HG02678 (cell line): ENCODE results near the gene RBM39.
A peak's percentile ranks its signal among the peaks of the same experiment; 100 is the strongest.
"Not testable (repeated sequence)": the region's sequence is repeated elsewhere in the genome, so short reads cannot be mapped to it uniquely, and the experiment has no call there.

ENCODE experiments used
- ATAC-seq: cut with Tn5 transposase; IDR thresholded peaks from one replicate; pipeline ENCODE4 v1.9.1; 2021; ENCODE audit warnings: mild to moderate bottlenecking, moderate library complexity; ENCODE audit not compliant: unreplicated experiment

The RBM39 gene

GRCh38 chr20:35690265-35690664, 51.8 kb downstream of the RBM39 start:
- no peak for ATAC-seq

GRCh38 chr20:35686872-35687271, 55.2 kb downstream of the RBM39 start:
- ATAC-seq: not testable (repeated sequence)

- not testable (repeated sequence) for ATAC-seq
These were observed 56.7 kb downstream of the RBM39 start for GRCh38 chr20:35685368-35685767.

- no peak for ATAC-seq
These were observed 60.1 kb downstream of the RBM39 start for GRCh38 chr20:35681960-35682359.

- ATAC-seq: no peak
These were observed 61.4 kb downstream of the RBM39 start for GRCh38 chr20:35680452-35681183.

- ATAC-seq: no peak
These were observed 67.1 kb downstream of the RBM39 start for GRCh38 chr20:35674921-35675320.

- no peak for ATAC-seq
These were observed 68.2 kb downstream of the RBM39 start for GRCh38 chr20:35673884-35674283.

- no peak for ATAC-seq
These were observed 72.4 kb downstream of the RBM39 start for GRCh38 chr20:35669681-35670080.

GRCh38 chr20:35669221-35669620, 72.8 kb downstream of the RBM39 start:
- no peak for ATAC-seq

- ATAC-seq: no peak
These were observed 76.1 kb downstream of the RBM39 start for GRCh38 chr20:35665949-35666288.

- peak; percentile 71 for ATAC-seq
These were observed 77.4 kb downstream of the RBM39 start, which contains the start of the genes CPNE1 and RBM12 for GRCh38 chr20:35664466-35665206. Gene CPNE1, minus strand, starts transcription at chr20:35664900. Its CDS starts 31,977 bp downstream, at chr20:35632923. Gene RBM12, minus strand, starts transcription at chr20:35664900. Its CDS starts 9,578 bp downstream, at chr20:35655322.

- peak; percentile 37 for ATAC-seq
These were observed 78.3 kb downstream of the RBM39 start for GRCh38 chr20:35663516-35664465.

- no peak for ATAC-seq
These were observed 79.5 kb downstream of the RBM39 start for GRCh38 chr20:35662551-35662950.

- ATAC-seq: no peak
These were observed 80.2 kb downstream of the RBM39 start for GRCh38 chr20:35661908-35662307.

GRCh38 chr20:35661053-35661452, 81.0 kb downstream of the RBM39 start:
- ATAC-seq: no peak

GRCh38 chr20:35660122-35660937, 81.7 kb downstream of the RBM39 start:
- no peak for ATAC-seq

- no peak for ATAC-seq
These were observed 84.8 kb downstream of the RBM39 start for GRCh38 chr20:35657271-35657670.

- ATAC-seq: no peak
These were observed 87.6 kb downstream of the RBM39 start for GRCh38 chr20:35654415-35654814.

GRCh38 chr20:35653893-35654292, 88.2 kb downstream of the RBM39 start:
- no peak for ATAC-seq
